Peyer's patch (tissue), 4 donors: ENCODE measurements around the gene MGAT3. TPM values are rescaled to one million over a fixed set of nuclear protein-coding genes. Genes with fewer than 3 reads are reported as not detected.

Source experiments
- DNase-seq, 3 donors: peaks; one replicate each; pipeline ENCODE4 v3.0.0-alpha.2; 2017 to 2019
- H3K27ac ChIP-seq, 4 donors: fragments of 200-600 bp; sonication (generic); one replicate each; pipeline ENCODE4 v1.5.1; 2016 to 2019
- H3K27me3 ChIP-seq, 2 donors: fragments of 200-600 bp; sonication (generic); one replicate each; pipeline ENCODE4 v1.5.1; 2019
- H3K36me3 ChIP-seq, 3 donors: fragments of 200-600 bp; sonication (generic); one replicate each; pipeline ENCODE4 v1.5.1; 2016 to 2019
- H3K4me1 ChIP-seq, 4 donors: fragments of 200-600 bp; sonication (generic); one replicate each; pipeline ENCODE4 v1.5.1; 2016 to 2019
- H3K4me3 ChIP-seq, 4 donors: fragments of 200-600 bp; sonication (generic); 1 replicate in 3 of 4; 2 replicates in 1 of 4; pipeline ENCODE4 v1.5.1; 2016 to 2019; ENCODE audit warnings: mild to moderate bottlenecking in 1 of 4
- H3K9me3 ChIP-seq, 4 donors: fragments of 200-600 bp; sonication (generic); one replicate each; pipeline ENCODE4 v1.5.1; 2016 to 2019; ENCODE audit warnings: mild to moderate bottlenecking in 1 of 4
- CTCF ChIP-seq, 6 experiments: fragments of 450-650 bp in 4 of 6; fragments of 200-600 bp in 2 of 6; sonication (generic) in 1 of 6; IDR thresholded peaks; one replicate each; pipeline ENCODE4 v1.5.1; 2017 to 2019; ENCODE audit warnings: antibody characterized with exemption in 6 of 6, mild to moderate bottlenecking in 3 of 6, moderate library complexity in 1 of 6
- POLR2A ChIP-seq, 2 donors: fragments of 450-650 bp; IDR thresholded peaks; one replicate each; pipeline ENCODE4 v1.5.1; 2017; ENCODE audit warnings: antibody characterized with exemption in 2 of 2, mild to moderate bottlenecking in 2 of 2, moderate library complexity in 2 of 2
- total RNA-seq, 4 donors: library from RNA; depleted of rRNA; stranded (reverse); fragments of >200 nt; gene quantifications; one replicate each; pipeline ENCODE4 v1.1.0, GENCODE V29; 2016

Gene MGAT3
- total RNA-seq, 4 donors from 2014 or later, result 5.0 to 53.7 (median 49.6) TPM

- no peaks in the 10 kb centered on the region for H3K9me3 ChIP-seq
- TF ChIP-seq POLR2A (IDR thresholded peaks at IDR 0.05) (no peak), CTCF (IDR thresholded peaks at IDR 0.05) (peak; percentile 62 to 80 (median 76))
- no peak overlapping the region for H3K4me3 ChIP-seq
- H3K27me3 ChIP-seq, result no peaks in the 10 kb centered on the region
- peaks cover 0 to 3% (median 1%) of the 10 kb centered on the region in 4 donors for H3K4me1 ChIP-seq
- DNase-seq, result peak; percentile 75 to 89 (median 84)
- peak overlapping the region in 2 of 4 donors; percentile 19 to 37 for H3K27ac ChIP-seq
- no peaks in the 10 kb centered on the region for H3K36me3 ChIP-seq
Measured at GRCh38 chr22:39496131-39496838, 39.5 kb downstream of the MGAT3 start.

GRCh38 chr22:39497429-39497828 lies 40.6 kb downstream of the MGAT3 start:
- TF ChIP-seq CTCF (IDR thresholded peaks at IDR 0.05) (no peak), POLR2A (IDR thresholded peaks at IDR 0.05) (no peak)
- Histone ChIP-seq H3K27me3 (no peaks in the 10 kb centered on the region), H3K36me3 (no peaks in the 10 kb centered on the region), H3K9me3 (no peaks in the 10 kb centered on the region), H3K4me1 (peaks cover 0 to 8% (median 1%) of the 10 kb centered on the region in 4 donors), H3K27ac (no peak overlapping the region), H3K4me3 (no peak overlapping the region)
- no peak for DNase-seq

GRCh38 chr22:39498368-39498767 lies 41.6 kb downstream of the MGAT3 start:
- H3K36me3 ChIP-seq, result no peaks in the 10 kb centered on the region
- no peak for DNase-seq
- no peaks in the 10 kb centered on the region for H3K9me3 ChIP-seq
- H3K27ac ChIP-seq, result no peak overlapping the region
- H3K27me3 ChIP-seq, result no peaks in the 10 kb centered on the region
- peaks cover under 1 to 12% (median 4%) of the 10 kb centered on the region in 4 donors for H3K4me1 ChIP-seq
- no peak overlapping the region for H3K4me3 ChIP-seq
- TF ChIP-seq CTCF (IDR thresholded peaks at IDR 0.05) (no peak), POLR2A (IDR thresholded peaks at IDR 0.05) (no peak)

DNA sequence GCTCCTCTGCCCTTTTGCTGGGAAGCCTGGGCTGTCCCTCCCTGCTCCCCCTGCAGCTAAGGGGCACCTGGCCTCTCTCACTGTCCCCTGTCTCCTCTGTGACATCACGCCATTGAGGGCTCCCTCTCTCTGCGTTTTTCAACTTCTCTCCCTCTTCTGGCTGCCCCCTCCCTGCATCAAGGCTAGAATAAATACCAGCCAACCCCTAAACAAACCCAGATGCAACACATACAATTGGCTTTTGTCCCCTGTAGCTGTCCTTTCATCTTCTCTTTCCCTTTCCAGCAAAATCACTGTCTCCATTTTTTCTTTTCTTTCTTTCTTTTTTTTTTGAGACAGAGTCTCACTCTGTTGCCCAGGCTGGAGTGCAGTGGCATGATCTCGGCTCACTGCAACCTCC lies 42.0 kb downstream of the MGAT3 start:
- Histone ChIP-seq H3K4me3 (no peak overlapping the region), H3K27ac (no peak overlapping the region), H3K4me1 (peaks cover 5 to 17% (median 8%) of the 10 kb centered on the region in 4 donors), H3K27me3 (no peaks in the 10 kb centered on the region), H3K9me3 (no peaks in the 10 kb centered on the region), H3K36me3 (peaks cover 0 to under 1% (median 0%) of the 10 kb centered on the region in 3 donors)
- no peak for TF ChIP-seq POLR2A (IDR thresholded peaks at IDR 0.05)
- TF ChIP-seq CTCF (IDR thresholded peaks at IDR 0.05), result no peak
- DNase-seq, result no peak

DNA sequence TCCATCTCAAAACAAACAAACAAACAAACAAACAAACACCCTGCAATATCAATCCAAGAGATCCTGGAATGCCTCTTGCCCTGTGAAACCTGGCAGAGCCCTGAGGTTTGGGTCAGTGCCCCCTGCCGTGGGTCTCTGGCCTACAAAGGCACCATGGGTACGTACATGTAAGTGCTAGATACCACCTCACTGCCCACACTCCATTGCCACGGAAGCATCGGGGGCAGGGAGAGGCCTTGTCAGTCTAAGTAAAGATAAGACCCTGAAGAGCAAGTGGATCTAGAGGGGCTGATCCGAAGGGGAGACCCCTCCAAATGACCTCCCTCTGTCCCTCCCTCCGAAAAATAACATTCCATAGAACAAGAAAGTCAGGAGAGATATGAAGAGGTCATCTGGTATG lies 43.3 kb downstream of the MGAT3 start:
- Histone ChIP-seq H3K4me1 (peaks cover 5 to 23% (median 8%) of the 10 kb centered on the region in 4 donors), H3K36me3 (peaks cover 0 to 13% (median 0%) of the 10 kb centered on the region in 3 donors), H3K27me3 (no peaks in the 10 kb centered on the region), H3K9me3 (no peaks in the 10 kb centered on the region), H3K27ac (no peak overlapping the region), H3K4me3 (no peak overlapping the region)
- TF ChIP-seq CTCF (IDR thresholded peaks at IDR 0.05), result no peak
- TF ChIP-seq POLR2A (IDR thresholded peaks at IDR 0.05), result no peak
- DNase-seq, result no peak
